ENCODE measurements around the gene LGALSL.

GRCh38 chr2:64460330-64460729 lies 6.4 kb downstream of the LGALSL start:
- TF ChIP-seq, protein P1, sequence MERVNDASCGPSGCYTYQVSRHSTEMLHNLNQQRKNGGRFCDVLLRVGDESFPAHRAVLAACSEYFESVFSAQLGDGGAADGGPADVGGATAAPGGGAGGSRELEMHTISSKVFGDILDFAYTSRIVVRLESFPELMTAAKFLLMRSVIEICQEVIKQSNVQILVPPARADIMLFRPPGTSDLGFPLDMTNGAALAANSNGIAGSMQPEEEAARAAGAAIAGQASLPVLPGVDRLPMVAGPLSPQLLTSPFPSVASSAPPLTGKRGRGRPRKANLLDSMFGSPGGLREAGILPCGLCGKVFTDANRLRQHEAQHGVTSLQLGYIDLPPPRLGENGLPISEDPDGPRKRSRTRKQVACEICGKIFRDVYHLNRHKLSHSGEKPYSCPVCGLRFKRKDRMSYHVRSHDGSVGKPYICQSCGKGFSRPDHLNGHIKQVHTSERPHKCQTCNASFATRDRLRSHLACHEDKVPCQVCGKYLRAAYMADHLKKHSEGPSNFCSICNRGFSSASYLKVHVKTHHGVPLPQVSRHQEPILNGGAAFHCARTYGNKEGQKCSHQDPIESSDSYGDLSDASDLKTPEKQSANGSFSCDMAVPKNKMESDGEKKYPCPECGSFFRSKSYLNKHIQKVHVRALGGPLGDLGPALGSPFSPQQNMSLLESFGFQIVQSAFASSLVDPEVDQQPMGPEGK (CRISPR knock-in tag; IDR thresholded peaks at IDR 0.05; ENCODE audit: borderline replicate concordance): no peak
- TF ChIP-seq ZC3H10 (CRISPR knock-in tag; IDR thresholded peaks at IDR 0.05) (no peak), TSHZ2 (CRISPR knock-in tag; IDR thresholded peaks at IDR 0.05) (no peak)
